Left kidney (tissue), 8 donors: Measurements from ENCODE around the gene SMIM11. TPM values are rescaled to one million over a fixed set of nuclear protein-coding genes. Genes with fewer than 3 reads are reported as not detected.
A peak's percentile ranks its signal among the peaks of the same experiment; 100 is the strongest.
"Not testable (repeated sequence)": the region's sequence is repeated elsewhere in the genome, so short reads cannot be mapped to it uniquely, and the experiment has no call there.

Source experiments
- DNase-seq: peaks from one replicate; pipeline ENCODE4 v3.0.0-alpha.2; 2013
- long read RNA-seq, 8 donors: transcript quantifications; one replicate each; lab custom pipeline, GENCODE V29; 2026
- polyA plus RNA-seq: library from polyadenylated mRNA; unstranded; fragments of 120-200 nt; gene quantifications from one replicate; pipeline ENCODE4 v1.2.1, GENCODE V29; 2013; ENCODE audit not compliant: insufficient read length

Gene SMIM11, protein sequence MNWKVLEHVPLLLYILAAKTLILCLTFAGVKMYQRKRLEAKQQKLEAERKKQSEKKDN
- 5.7 TPM for polyA plus RNA-seq
- long read RNA-seq, donor 1, transcript SMIM11A-201 (4 exons, 850 nt) = major isoform, 6 of 12 reads
- long read RNA-seq, donor 1, partial matches to known transcripts = 5 of 12 reads
- long read RNA-seq, donor 1, other reads (novel, unspliced or antisense) = 0 of 12 reads
- long read RNA-seq, donor 2, partial matches to known transcripts = 0 of 4 reads
- long read RNA-seq, donor 2, other reads (novel, unspliced or antisense) = 0 of 4 reads
- long read RNA-seq, donor 3, transcript SMIM11A-201 (4 exons, 850 nt) = major isoform, 5 of 8 reads
- long read RNA-seq, donor 3, partial matches to known transcripts = 0 of 8 reads
- long read RNA-seq, donor 3, other reads (novel, unspliced or antisense) = 0 of 8 reads
- long read RNA-seq, donor 4, partial matches to known transcripts = 0 of 1 reads
- long read RNA-seq, donor 4, other reads (novel, unspliced or antisense) = 0 of 1 reads
- long read RNA-seq, donor 5, transcript SMIM11A-201 (4 exons, 850 nt) = major isoform, 12 of 36 reads
- long read RNA-seq, donor 5, partial matches to known transcripts = 23 of 36 reads
- long read RNA-seq, donor 5, other reads (novel, unspliced or antisense) = 0 of 36 reads
- long read RNA-seq, donor 6, transcript SMIM11A-201 (4 exons, 850 nt) = major isoform, 7 of 15 reads
- long read RNA-seq, donor 6, partial matches to known transcripts = 6 of 15 reads
- long read RNA-seq, donor 6, other reads (novel, unspliced or antisense) = 0 of 15 reads
- long read RNA-seq, donor 7, transcript SMIM11A-201 (4 exons, 850 nt) = major isoform, 6 of 16 reads
- long read RNA-seq, donor 7, partial matches to known transcripts = 8 of 16 reads
- long read RNA-seq, donor 7, other reads (novel, unspliced or antisense) = 0 of 16 reads
- long read RNA-seq, donor 8, partial matches to known transcripts = 0 of 4 reads
- long read RNA-seq, donor 8, other reads (novel, unspliced or antisense) = 0 of 4 reads

DNA sequence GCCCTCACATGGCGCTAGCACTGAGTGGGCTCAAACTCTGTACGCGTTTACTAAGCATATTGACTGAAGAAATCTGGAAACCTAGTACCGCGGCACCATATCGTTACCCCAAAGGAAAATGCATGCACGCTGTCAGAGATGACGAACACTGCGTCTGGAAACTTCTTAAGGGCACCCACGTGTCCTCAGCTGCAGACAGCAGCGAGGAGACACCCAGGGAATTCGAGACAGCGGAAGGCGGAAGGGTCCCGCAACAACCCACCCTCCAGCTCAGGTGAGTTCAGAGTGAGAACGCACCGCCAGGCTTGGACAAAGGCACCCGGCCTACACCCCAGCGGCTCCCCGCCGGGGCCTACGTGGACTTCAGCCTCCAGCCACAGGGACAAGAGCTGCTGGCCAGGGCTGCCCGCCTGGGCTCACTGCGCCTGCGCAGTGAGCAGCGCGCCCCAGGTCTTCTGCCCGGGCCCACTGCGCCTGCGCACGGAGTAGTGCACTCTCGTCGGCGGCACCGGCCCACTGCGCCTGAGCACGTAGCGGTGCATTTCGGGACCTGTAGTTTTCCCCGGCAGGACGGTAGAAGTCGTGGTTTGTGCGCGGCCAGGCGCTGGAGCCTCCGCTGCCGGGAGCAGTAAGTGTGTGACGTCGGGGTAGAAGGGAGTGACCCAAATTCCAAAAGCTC, at the start of gene SMIM11:
Gene SMIM11 (plus strand): TSS at position 568 of the 679 bp plus-strand sequence. CDS start 3,998 bp downstream, outside the sequence.
- not testable (repeated sequence) for DNase-seq

GRCh38 chr21:34330055-34330454, 45.3 kb upstream of the SMIM11 start:
- DNase-seq = no peak

- no peak for DNase-seq
Observed at GRCh38 chr21:34331726-34332125, 43.6 kb upstream of the SMIM11 start.

GRCh38 chr21:34332347-34332746, 43.0 kb upstream of the SMIM11 start:
- DNase-seq = no peak

DNA sequence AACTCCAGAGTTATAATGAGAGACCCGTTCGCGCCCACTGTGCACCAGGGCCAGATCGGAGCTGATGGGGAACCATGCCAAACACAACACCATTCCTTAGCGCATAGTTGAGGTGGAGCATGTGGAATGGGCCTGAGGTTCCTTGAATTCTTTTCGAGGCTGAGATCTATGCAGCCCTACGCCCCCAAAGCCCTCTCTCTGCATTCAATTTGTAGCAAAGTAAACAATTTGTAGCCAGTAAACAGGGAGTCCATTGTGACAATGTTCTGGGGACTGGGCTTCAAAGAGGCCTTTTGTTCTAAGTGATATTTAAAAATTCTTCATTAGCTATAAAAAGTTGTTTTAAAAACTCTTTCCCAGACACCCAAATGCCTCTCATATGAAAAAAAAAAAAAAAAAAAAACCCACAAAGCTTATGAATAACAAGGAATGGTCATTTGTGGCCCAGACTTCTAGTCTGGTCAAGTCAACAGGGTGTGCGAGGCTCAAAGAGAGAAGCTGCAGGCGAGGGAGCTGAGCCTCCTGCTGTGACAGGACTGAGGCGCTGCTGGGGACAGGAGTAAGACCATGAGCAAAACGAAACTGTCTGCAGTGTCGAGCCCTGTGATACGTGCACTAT, 42.1 kb upstream of the SMIM11 start:
- no peak for DNase-seq

- DNase-seq = no peak
Observed at GRCh38 chr21:34335316-34335715, 40.0 kb upstream of the SMIM11 start.

DNA sequence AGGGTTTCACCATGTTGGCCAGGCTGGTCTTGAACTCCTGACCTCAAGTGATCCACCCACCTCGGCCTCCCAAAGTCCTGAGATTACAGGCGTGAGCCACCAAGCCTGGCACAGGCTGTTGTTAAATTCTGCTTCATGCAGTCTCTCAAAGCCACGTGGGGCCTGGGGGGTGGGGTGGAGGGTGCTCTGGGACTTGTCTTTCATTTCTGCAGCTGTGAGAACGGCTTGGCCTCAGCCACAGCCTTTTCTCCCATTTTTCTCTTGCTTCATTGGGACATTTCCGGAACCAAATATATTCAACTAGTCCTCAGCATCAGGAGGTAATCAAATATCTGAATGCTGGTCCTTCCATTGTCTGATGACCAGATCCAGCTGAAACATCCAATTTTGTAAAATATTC, 39.1 kb upstream of the SMIM11 start:
- no peak for DNase-seq

DNA sequence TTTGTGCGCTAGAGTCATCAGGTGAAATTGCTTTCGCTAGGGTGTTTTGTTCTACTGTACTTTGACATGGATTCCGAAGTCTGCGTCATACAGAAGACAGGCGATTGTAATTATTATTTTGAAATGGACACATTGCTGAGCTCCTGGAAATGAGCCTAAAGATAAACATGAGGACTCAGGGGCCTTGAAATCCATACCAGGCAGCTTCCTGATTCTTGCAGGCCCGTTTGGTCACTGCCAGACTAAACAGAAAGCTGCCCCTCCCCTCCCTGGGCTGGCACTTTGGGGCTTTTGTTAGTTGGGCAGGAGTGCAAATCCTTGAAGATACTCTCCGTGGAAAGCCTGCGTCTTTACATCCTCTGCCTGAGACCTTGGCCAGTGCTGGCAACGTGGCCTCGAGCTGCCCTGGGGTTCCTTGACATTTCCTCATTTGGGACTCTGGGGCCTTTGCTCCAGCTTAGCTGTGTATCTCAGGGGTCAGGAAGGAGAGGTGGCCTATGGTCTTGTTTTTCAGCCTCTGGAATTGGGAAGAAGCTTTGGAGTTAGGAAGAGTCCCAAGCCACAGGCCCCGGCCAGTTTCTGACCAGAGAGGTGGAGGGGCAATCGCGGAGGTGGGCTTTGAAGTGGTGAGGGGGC, 38.4 kb upstream of the SMIM11 start:
- DNase-seq = no peak

GRCh38 chr21:34337741-34338140, 37.6 kb upstream of the SMIM11 start:
- DNase-seq = no peak

GRCh38 chr21:34338226-34338625, 37.1 kb upstream of the SMIM11 start:
- DNase-seq = no peak

GRCh38 chr21:34340061-34340460, 35.2 kb upstream of the SMIM11 start:
- DNase-seq = no peak

DNA sequence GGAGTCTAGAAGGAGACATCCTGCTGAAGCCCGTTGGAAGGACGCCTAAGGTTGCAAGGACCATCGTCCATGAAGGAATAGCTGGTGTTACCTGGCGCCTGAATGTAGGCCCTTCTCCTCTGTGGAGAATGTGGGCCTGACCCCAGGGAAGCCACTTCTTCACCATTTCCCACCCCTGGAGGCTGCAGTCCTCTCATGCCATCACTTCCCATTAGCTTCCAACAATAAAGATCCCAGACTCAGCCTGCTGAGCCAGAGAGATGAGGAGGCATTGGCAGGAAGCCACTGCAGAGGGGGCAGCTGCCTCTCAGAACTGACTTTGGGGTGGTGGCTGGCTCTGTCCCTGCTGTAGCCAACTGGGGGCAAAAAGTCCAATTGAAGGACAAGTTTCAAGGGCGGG, 32.8 kb upstream of the SMIM11 start:
- DNase-seq = no peak

- DNase-seq = no peak
Observed at GRCh38 chr21:34343347-34343746, 32.0 kb upstream of the SMIM11 start.

DNA sequence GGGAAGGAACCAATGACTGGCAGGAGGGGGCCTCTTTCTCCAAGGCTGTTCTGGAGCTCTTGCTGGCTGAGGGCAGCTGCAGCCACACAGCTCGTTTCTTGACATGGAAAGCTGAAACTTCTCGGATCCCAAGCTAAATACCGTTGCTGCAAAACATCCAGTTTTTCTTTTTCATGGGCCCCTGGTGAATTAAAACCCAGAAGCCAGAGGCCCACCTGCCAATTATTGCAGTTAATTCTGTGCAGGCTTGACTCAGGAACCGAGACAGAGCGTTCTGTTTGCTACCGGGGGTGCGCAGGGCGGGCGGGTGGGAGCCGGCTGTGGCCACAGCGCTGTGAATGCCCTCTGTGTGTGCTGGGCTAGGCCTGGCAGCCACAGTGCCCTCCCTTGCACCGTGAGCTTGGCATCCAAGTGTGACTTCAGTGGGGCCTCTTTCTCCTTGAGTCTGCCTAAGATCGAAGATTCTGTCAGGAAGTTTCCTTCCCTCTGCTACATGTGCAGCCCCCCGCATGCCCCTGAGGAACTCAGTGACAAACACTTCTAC, 31.4 kb upstream of the SMIM11 start:
- DNase-seq = no peak

DNA sequence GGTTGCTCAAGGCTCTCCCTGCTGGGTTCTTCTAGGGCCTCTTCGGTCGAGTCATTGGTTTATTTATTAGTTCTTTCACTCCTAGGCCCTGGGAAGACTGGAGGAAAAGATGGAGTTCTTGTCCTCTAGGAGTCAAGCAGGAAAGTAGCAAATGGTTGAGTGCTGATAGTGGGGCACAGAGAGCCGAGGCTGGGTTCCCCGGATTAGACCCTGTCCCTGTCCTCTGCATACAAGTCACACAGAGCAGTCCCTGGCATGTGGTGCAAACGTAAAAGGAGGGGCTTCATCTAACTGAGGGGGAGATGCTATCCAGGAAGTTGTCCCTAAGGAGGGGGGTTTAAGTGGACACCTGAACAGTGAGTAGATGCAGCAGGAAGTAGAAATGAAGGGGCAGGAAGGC, 30.7 kb upstream of the SMIM11 start:
- DNase-seq = no peak

- DNase-seq = no peak
Observed at GRCh38 chr21:34345091-34345871, 30.0 kb upstream of the SMIM11 start.

GRCh38 chr21:34345892-34346291, 29.4 kb upstream of the SMIM11 start:
- DNase-seq = no peak

- DNase-seq = no peak
Observed at GRCh38 chr21:34348890-34349519, 26.3 kb upstream of the SMIM11 start.

GRCh38 chr21:34351786-34352241, 23.5 kb upstream of the SMIM11 start:
- peak; percentile 65 for DNase-seq
